Activated B cell treated with CpG ODN at 0.5 μM for 24 hours (primary cell): ENCODE data around the gene CPT2. TPM values are rescaled to one million over a fixed set of nuclear protein-coding genes. Genes with fewer than 3 reads are reported as not detected.
A peak's percentile ranks its signal among the peaks of the same experiment; 100 is the strongest.

Source experiments
- ATAC-seq: fragments of 200-7000 bp; cut with Tn5 transposase; one replicate; pipeline ENCODE4 v1.10.0; 2021; ENCODE audit warnings: low read depth, mild to moderate bottlenecking, moderate library complexity
- CTCF ChIA-PET: fragments of 350-600 bp; sonication (Branson Sonifier 250); formaldehyde crosslinking; loops from one replicate; lab custom pipeline; 2021; ENCODE audit warnings: antibody characterized with exemption; lab: Charles Lee
- POLR2A ChIA-PET: fragments of 350-600 bp; sonication (Branson Sonifier 250); formaldehyde crosslinking; loops from one replicate; lab custom pipeline; 2021; ENCODE audit warnings: antibody characterized with exemption; lab: Charles Lee
- DNase-seq: peaks from one replicate; pipeline ENCODE4 v3.0.0; 2022
- H3K27ac Mint-ChIP-seq: one replicate; pipeline ENCODE4 v1.8.0; 2020; ENCODE audit warnings: mixed read lengths
- H3K27me3 Mint-ChIP-seq: one replicate; pipeline ENCODE4 v1.8.0; 2021; ENCODE audit warnings: mixed read lengths
- H3K36me3 Mint-ChIP-seq: one replicate; pipeline ENCODE4 v1.8.0; 2021; ENCODE audit warnings: low read depth, mixed read lengths
- H3K4me1 Mint-ChIP-seq: one replicate; pipeline ENCODE4 v1.8.0; 2021; ENCODE audit warnings: mixed read lengths
- H3K4me3 Mint-ChIP-seq: one replicate; pipeline ENCODE4 v1.8.0; 2020; ENCODE audit warnings: mild to moderate bottlenecking, mixed read lengths
- H3K9me3 Mint-ChIP-seq: one replicate; pipeline ENCODE4 v1.8.0; 2020; ENCODE audit warnings: mixed read lengths
- CTCF ChIP-seq: fragments of 200-600 bp; IDR thresholded peaks from one replicate; pipeline ENCODE4 v1.8.0; 2022; ENCODE audit warnings: antibody characterized with exemption, mild to moderate bottlenecking
- intact Hi-C: fragments of 100-400 bp; cut with micrococcal nuclease; formaldehyde crosslinking; loops from one replicate; pipeline ENCODE4 v1.15.1; 2024
- total RNA-seq: library from RNA; stranded (reverse); gene quantifications from 2 replicates; pipeline ENCODE4 v1.2.3, GENCODE V29; 2022

Gene CPT2
- total RNA-seq, 1 donor from 2014 or later: 15.7 TPM

DNA sequence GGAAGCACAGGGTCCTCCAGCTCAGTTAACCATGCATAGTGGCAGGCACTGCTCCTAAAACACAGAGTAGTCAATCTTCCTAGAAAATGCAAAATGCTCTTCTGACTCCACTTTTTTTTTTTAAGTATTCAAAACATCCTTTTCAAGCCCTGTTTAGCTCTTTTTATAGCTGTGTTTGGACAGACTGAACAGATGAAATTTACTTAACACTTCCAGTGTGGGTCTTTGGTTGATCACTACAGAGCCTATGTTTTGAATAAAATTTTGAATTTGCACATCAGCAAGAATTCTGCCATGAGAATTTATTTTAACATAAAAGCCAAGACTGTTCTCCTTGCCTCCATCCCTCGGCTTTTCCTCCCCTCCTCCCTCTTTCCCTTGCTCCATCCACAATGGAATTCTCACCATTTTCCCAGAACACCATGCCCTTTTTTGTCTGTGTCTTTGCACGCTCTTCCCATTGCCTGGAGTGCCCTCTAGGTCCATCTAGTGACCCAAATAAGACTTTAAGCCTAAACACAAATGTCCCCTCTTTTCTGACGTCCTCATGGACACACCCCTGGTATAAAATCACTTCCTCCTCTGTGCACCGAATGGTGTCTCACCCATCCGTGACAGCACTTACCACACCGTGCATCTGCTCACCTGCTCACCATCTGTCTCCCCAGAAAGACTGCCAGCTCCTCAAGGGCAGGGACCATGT lies 24.0 kb upstream of the CPT2 start:
- Mint-ChIP-seq H3K9me3 (no peaks in the 10 kb centered on the region), H3K36me3 (no peaks in the 10 kb centered on the region), H3K27me3 (peaks cover 19% of the 10 kb centered on the region), H3K4me1 (peaks cover 16% of the 10 kb centered on the region), H3K27ac (no peak overlapping the region), H3K4me3 (no peak overlapping the region)
- DNase-seq (no peak), ATAC-seq (peak; percentile 86)
- TF ChIP-seq CTCF: no peak
- intact Hi-C loops: no loop called here
- ChIA-PET POLR2A (no interaction called here), CTCF (interaction anchor here (1.3 kb wide), 1 partner anchor 8 kb away, joined by 3 read pairs; no protein-coding TSS in a partner anchor)

DNA sequence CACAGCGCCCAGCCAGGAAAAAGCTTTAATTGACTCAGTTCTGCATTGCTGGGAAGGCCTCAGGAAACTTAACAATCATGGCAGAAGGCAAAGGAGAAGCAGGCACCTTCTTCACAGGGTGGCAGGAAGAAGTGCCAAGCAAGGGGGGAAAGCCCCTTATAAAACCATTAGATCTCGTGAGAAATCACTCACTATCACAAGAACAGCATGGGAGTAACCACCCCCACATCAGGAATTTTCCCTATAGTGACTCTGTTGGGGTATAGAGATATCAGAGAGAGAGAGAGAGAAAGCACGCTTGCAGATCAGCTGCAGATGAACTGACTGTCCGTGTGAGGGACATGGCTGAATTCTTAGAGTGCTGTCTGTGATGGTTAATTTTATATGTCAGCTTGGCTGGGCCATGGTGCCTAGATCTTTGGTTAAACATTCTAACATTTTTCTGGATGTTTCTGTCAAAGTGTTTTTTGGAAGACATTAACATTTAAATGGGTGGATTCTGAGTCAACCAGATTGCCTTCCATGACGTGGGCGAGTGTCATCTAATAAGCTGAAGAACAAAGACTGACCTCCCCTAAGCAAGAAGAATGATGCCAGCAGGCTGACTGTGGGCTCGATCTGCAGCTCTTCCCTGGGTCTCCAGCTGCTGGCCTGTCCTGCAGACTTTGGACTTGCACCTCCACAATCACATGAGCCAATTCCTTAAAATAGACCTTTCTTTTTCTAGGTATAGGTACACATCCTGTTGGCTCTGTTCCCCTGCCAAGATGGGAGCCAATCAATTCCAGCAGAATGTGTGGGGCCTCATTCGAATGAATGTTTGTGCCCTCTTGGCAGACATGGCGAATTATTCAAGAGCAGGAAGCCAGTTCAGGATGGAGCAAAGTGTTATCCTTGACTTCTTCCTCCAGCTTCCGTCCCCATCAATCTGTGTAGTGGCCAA lies 21.4 kb upstream of the CPT2 start:
- Mint-ChIP-seq H3K4me1 (peaks cover 16% of the 10 kb centered on the region), H3K36me3 (no peaks in the 10 kb centered on the region), H3K9me3 (no peaks in the 10 kb centered on the region), H3K4me3 (no peak overlapping the region), H3K27me3 (peaks cover 23% of the 10 kb centered on the region), H3K27ac (no peak overlapping the region)
- no peak for TF ChIP-seq CTCF
- intact Hi-C loops: no loop called here
- no peak for ATAC-seq
- DNase-seq: no peak
- ChIA-PET CTCF (interaction anchor here (0.6 kb wide), 1 partner anchor 28 kb away, joined by 3 read pairs; no protein-coding TSS in a partner anchor), POLR2A (no interaction called here)

GRCh38 chr1:53176452-53177208 lies 20.0 kb upstream of the CPT2 start:
- no peak for ATAC-seq
- TF ChIP-seq CTCF: no peak
- CTCF ChIA-PET: no interaction called here
- Mint-ChIP-seq H3K4me3 (no peak overlapping the region), H3K4me1 (peaks cover 16% of the 10 kb centered on the region), H3K27ac (no peak overlapping the region), H3K27me3 (peaks cover 26% of the 10 kb centered on the region), H3K9me3 (no peaks in the 10 kb centered on the region), H3K36me3 (no peaks in the 10 kb centered on the region)
- POLR2A ChIA-PET: no interaction called here
- intact Hi-C loops: no loop called here
- DNase-seq: no peak

- H3K4me3 Mint-ChIP-seq: no peak overlapping the region
- intact Hi-C loops: loop anchor here (5.0 kb wide), 2 partner anchors 253 to 1053 kb away; partner anchors contain the start of gene SCP2
- no peaks in the 10 kb centered on the region for H3K36me3 Mint-ChIP-seq
- no peaks in the 10 kb centered on the region for H3K4me1 Mint-ChIP-seq
- DNase-seq: no peak
- CTCF ChIA-PET: interaction anchor here (1.7 to 3.5 kb wide), 3 partner anchors 13 to 214 kb away, joined by 5 to 21 read pairs (median 9); partner anchors contain the start of gene CPT2
- no peak overlapping the region for H3K27ac Mint-ChIP-seq
- POLR2A ChIA-PET: no interaction called here
- no peaks in the 10 kb centered on the region for H3K9me3 Mint-ChIP-seq
- no peak for TF ChIP-seq CTCF
- ATAC-seq: no peak
- peaks cover 23% of the 10 kb centered on the region for H3K27me3 Mint-ChIP-seq
Measured at GRCh38 chr1:53180226-53180625, 16.4 kb upstream of the CPT2 start.
